Measurements from ENCODE around the gene ADAT2.
A peak's percentile ranks its signal among the peaks of the same experiment; 100 is the strongest.
"Not testable (repeated sequence)": the region's sequence is repeated elsewhere in the genome, so short reads cannot be mapped to it uniquely, and the experiment has no call there.

ADAT2 gene

GRCh38 chr6:143450453-143451371 is at the start of gene ADAT2, which contains the start of gene PEX3:
Gene ADAT2, minus strand, starts transcription at chr6:143450695. Its CDS starts 37 bp downstream, at chr6:143450658.
Gene PEX3, plus strand, starts transcription at chr6:143450805. Its CDS starts 238 bp downstream, at chr6:143451043.
- DNase-seq, result peak; percentile 89 to 92

GRCh38 chr6:143498428-143498827 is 47.9 kb upstream of the ADAT2 start:
- no peak for DNase-seq

- no peak for DNase-seq
Observed at GRCh38 chr6:143496974-143497373, 46.5 kb upstream of the ADAT2 start.

- no peak for DNase-seq
Observed at GRCh38 chr6:143490775-143491174, 40.3 kb upstream of the ADAT2 start.

- no peak for DNase-seq
Observed at GRCh38 chr6:143490244-143490643, 39.7 kb upstream of the ADAT2 start.

GRCh38 chr6:143486752-143487151 is 36.3 kb upstream of the ADAT2 start:
- no peak for DNase-seq

- no peak for DNase-seq
Observed at GRCh38 chr6:143485967-143486366, 35.5 kb upstream of the ADAT2 start.

- DNase-seq, result no peak
Observed at GRCh38 chr6:143482593-143482992, 32.1 kb upstream of the ADAT2 start.

GRCh38 chr6:143478479-143479062 is 28.1 kb upstream of the ADAT2 start:
- no peak for DNase-seq

- no peak for DNase-seq
Observed at GRCh38 chr6:143476545-143476944, 26.1 kb upstream of the ADAT2 start.

GRCh38 chr6:143471822-143472221 is 21.3 kb upstream of the ADAT2 start:
- no peak for DNase-seq

GRCh38 chr6:143468823-143469222 is 18.3 kb upstream of the ADAT2 start:
- not testable (repeated sequence) for DNase-seq

- no peak for DNase-seq
Observed at GRCh38 chr6:143468026-143468425, 17.5 kb upstream of the ADAT2 start.

GRCh38 chr6:143465546-143465945 is 15.1 kb upstream of the ADAT2 start:
- no peak for DNase-seq

- DNase-seq, result no peak
Observed at GRCh38 chr6:143457563-143458359, 7.3 kb upstream of the ADAT2 start.

- no peak for DNase-seq
Observed at GRCh38 chr6:143451531-143451930, 1.0 kb upstream of the ADAT2 start.

- DNase-seq, result peak in 1 of 2 experiments; percentile 12
Observed at GRCh38 chr6:143449714-143450452, 612 bp downstream of the ADAT2 start.

- DNase-seq, result no peak
Observed at GRCh38 chr6:143449082-143449713, 1.3 kb downstream of the ADAT2 start.

- not testable (repeated sequence) for DNase-seq
Observed at GRCh38 chr6:143447865-143448264, 2.6 kb downstream of the ADAT2 start.

GRCh38 chr6:143443096-143443495 is 7.4 kb downstream of the ADAT2 start:
- DNase-seq, result no peak

GRCh38 chr6:143441680-143442545 is 8.6 kb downstream of the ADAT2 start:
- no peak for DNase-seq

All from activated CD4-positive, alpha-beta T cell treated with anti-CD3 and anti-CD28 coated beads, Interleukin-2, amount 50 U/mL, for 4 hours (primary cell).